ENCODE data around the gene APOC4. TPM values are rescaled to one million over a fixed set of nuclear protein-coding genes. Genes with fewer than 3 reads are reported as not detected.
"Not testable (repeated sequence)": the region's sequence is repeated elsewhere in the genome, so short reads cannot be mapped to it uniquely, and the experiment has no call there.

Gene APOC4
- total RNA-seq, 2 donors from 2014 or later: not detected

GRCh38 chr19:44908074-44908835, 33.8 kb upstream of the APOC4 start:
- Mint-ChIP-seq H3K9me3 (no peaks in the 10 kb centered on the region), H3K27ac (no peak overlapping the region), H3K4me1 (peaks cover 6% of the 10 kb centered on the region), H3K27me3 (peaks cover 16% of the 10 kb centered on the region), H3K36me3 (ENCODE audit: low read depth) (peaks cover 6% of the 10 kb centered on the region), H3K4me3 (no peak overlapping the region)
- ATAC-seq (replicated peaks): no peak

- no peak overlapping the region for H3K27ac Mint-ChIP-seq
- no peak for ATAC-seq (replicated peaks)
- H3K4me3 Mint-ChIP-seq: no peak overlapping the region
- peaks cover 19% of the 10 kb centered on the region for H3K27me3 Mint-ChIP-seq
- H3K4me1 Mint-ChIP-seq: peaks cover 6% of the 10 kb centered on the region
- H3K36me3 Mint-ChIP-seq (ENCODE audit: low read depth): peaks cover under 1% of the 10 kb centered on the region
- no peaks in the 10 kb centered on the region for H3K9me3 Mint-ChIP-seq
Measured at GRCh38 chr19:44908836-44909261, 33.2 kb upstream of the APOC4 start.

- Mint-ChIP-seq H3K27me3 (peaks cover 23% of the 10 kb centered on the region), H3K4me3 (no peak overlapping the region), H3K36me3 (ENCODE audit: low read depth) (no peaks in the 10 kb centered on the region), H3K9me3 (no peaks in the 10 kb centered on the region), H3K27ac (no peak overlapping the region), H3K4me1 (peaks cover 7% of the 10 kb centered on the region)
- no peak for ATAC-seq (replicated peaks)
Measured at GRCh38 chr19:44909775-44910174, 32.3 kb upstream of the APOC4 start.

- not testable (repeated sequence) for H3K4me1 Mint-ChIP-seq
Measured at GRCh38 chr19:44911896-44912295, 30.1 kb upstream of the APOC4 start.

GRCh38 chr19:44912854-44913253, 29.2 kb upstream of the APOC4 start:
- Mint-ChIP-seq H3K27me3 (peaks cover 19% of the 10 kb centered on the region), H3K9me3 (no peaks in the 10 kb centered on the region), H3K4me3 (peak overlapping the region; percentile 98), H3K36me3 (ENCODE audit: low read depth) (no peaks in the 10 kb centered on the region), H3K4me1 (peaks cover 4% of the 10 kb centered on the region), H3K27ac (peak overlapping the region; percentile 15)
- ATAC-seq (replicated peaks): no peak

More at GRCh38 chr19:44911896-44912295, 30.1 kb upstream of the APOC4 start:
- H3K27ac Mint-ChIP-seq; H3K36me3 Mint-ChIP-seq (ENCODE audit: low read depth); H3K4me3 Mint-ChIP-seq; H3K9me3 Mint-ChIP-seq; ATAC-seq (replicated peaks): not testable (repeated sequence)
- peaks cover 19% of the 10 kb centered on the region for H3K27me3 Mint-ChIP-seq

- Mint-ChIP-seq H3K4me3 (peak overlapping the region; percentile 98), H3K27ac (peak overlapping the region; percentile 96), H3K27me3 (peaks cover 15% of the 10 kb centered on the region)
- not testable (repeated sequence) for H3K4me1 Mint-ChIP-seq; H3K36me3 Mint-ChIP-seq (ENCODE audit: low read depth); ATAC-seq (replicated peaks); H3K9me3 Mint-ChIP-seq
Measured at GRCh38 chr19:44913512-44914432, 28.3 kb upstream of the APOC4 start.

- not testable (repeated sequence) for H3K4me1 Mint-ChIP-seq; H3K9me3 Mint-ChIP-seq; H3K36me3 Mint-ChIP-seq (ENCODE audit: low read depth)
- peak; percentile 99 for ATAC-seq (replicated peaks)
- peaks cover 15% of the 10 kb centered on the region for H3K27me3 Mint-ChIP-seq
- peak within 1 kb of the TSS; percentile 96 for H3K27ac Mint-ChIP-seq
- peak within 1 kb of the TSS; percentile 98 for H3K4me3 Mint-ChIP-seq
Measured at GRCh38 chr19:44914433-44915206, 27.4 kb upstream of the APOC4 start, which contains the start of gene APOC1. Gene APOC1 (plus strand): TSS chr19:44914608. CDS start chr19:44914892, 284 bp downstream.

GRCh38 chr19:44924243-44924725, 17.8 kb upstream of the APOC4 start:
- no peaks in the 10 kb centered on the region for H3K36me3 Mint-ChIP-seq (ENCODE audit: low read depth)
- H3K4me3 Mint-ChIP-seq: no peak overlapping the region
- H3K27ac Mint-ChIP-seq: no peak overlapping the region
- no peaks in the 10 kb centered on the region for H3K4me1 Mint-ChIP-seq
- ATAC-seq (replicated peaks): no peak
- H3K27me3 Mint-ChIP-seq: peaks cover 15% of the 10 kb centered on the region
- no peaks in the 10 kb centered on the region for H3K9me3 Mint-ChIP-seq

- Mint-ChIP-seq H3K4me1 (no peaks in the 10 kb centered on the region), H3K27ac (no peak overlapping the region), H3K4me3 (no peak overlapping the region), H3K27me3 (peaks cover 15% of the 10 kb centered on the region), H3K36me3 (ENCODE audit: low read depth) (no peaks in the 10 kb centered on the region), H3K9me3 (no peaks in the 10 kb centered on the region)
- no peak for ATAC-seq (replicated peaks)
Measured at GRCh38 chr19:44925114-44925891, 16.7 kb upstream of the APOC4 start.

GRCh38 chr19:44926245-44927077, 15.6 kb upstream of the APOC4 start:
- ATAC-seq (replicated peaks): peak; percentile 21
- Mint-ChIP-seq H3K27me3 (peaks cover 15% of the 10 kb centered on the region), H3K27ac (peak overlapping the region; percentile 58), H3K4me3 (peak overlapping the region; percentile 68)
- not testable (repeated sequence) for H3K9me3 Mint-ChIP-seq; H3K36me3 Mint-ChIP-seq (ENCODE audit: low read depth); H3K4me1 Mint-ChIP-seq

GRCh38 chr19:44927746-44928145, 14.3 kb upstream of the APOC4 start:
- no peaks in the 10 kb centered on the region for H3K36me3 Mint-ChIP-seq (ENCODE audit: low read depth)
- ATAC-seq (replicated peaks): no peak
- no peaks in the 10 kb centered on the region for H3K9me3 Mint-ChIP-seq
- H3K4me1 Mint-ChIP-seq: no peaks in the 10 kb centered on the region
- H3K4me3 Mint-ChIP-seq: no peak overlapping the region
- H3K27ac Mint-ChIP-seq: no peak overlapping the region
- H3K27me3 Mint-ChIP-seq: peaks cover 15% of the 10 kb centered on the region

GRCh38 chr19:44930088-44930487, 11.9 kb upstream of the APOC4 start:
- H3K36me3 Mint-ChIP-seq (ENCODE audit: low read depth): no peaks in the 10 kb centered on the region
- H3K27ac Mint-ChIP-seq: no peak overlapping the region
- no peak for ATAC-seq (replicated peaks)
- no peak overlapping the region for H3K4me3 Mint-ChIP-seq
- H3K27me3 Mint-ChIP-seq: peaks cover 14% of the 10 kb centered on the region
- H3K4me1 Mint-ChIP-seq: no peaks in the 10 kb centered on the region
- no peaks in the 10 kb centered on the region for H3K9me3 Mint-ChIP-seq

GRCh38 chr19:44931541-44931940, 10.5 kb upstream of the APOC4 start:
- no peak for ATAC-seq (replicated peaks)
- Mint-ChIP-seq H3K9me3 (no peaks in the 10 kb centered on the region), H3K27me3 (peaks cover 3% of the 10 kb centered on the region), H3K36me3 (ENCODE audit: low read depth) (no peaks in the 10 kb centered on the region), H3K4me3 (no peak overlapping the region), H3K27ac (no peak overlapping the region), H3K4me1 (no peaks in the 10 kb centered on the region)

All from activated T-helper 17 cell treated with anti-CD3 and anti-CD28 coated beads, Interleukin-2, amount 50 U/mL, for 72 hours (primary cell).